Chondrocyte (in vitro differentiated cells): ENCODE data around the gene THOC2. TPM values are rescaled to one million over a fixed set of nuclear protein-coding genes. Genes with fewer than 3 reads are reported as not detected.

Source experiments
- DNase-seq: peaks from one replicate; pipeline ENCODE4 v3.0.0; 2021; ENCODE audit warnings: mixed read lengths, low spot score
- H3K27ac Mint-ChIP-seq: one replicate; pipeline ENCODE4 v1.8.0; 2021; ENCODE audit warnings: mild to moderate bottlenecking, moderate library complexity, mixed read lengths; ENCODE audit not compliant: unreplicated experiment
- H3K27me3 Mint-ChIP-seq: 2 replicates; pipeline ENCODE4 v1.8.0; 2021; ENCODE audit warnings: low read depth, mixed read lengths
- H3K36me3 Mint-ChIP-seq: 2 replicates; pipeline ENCODE4 v1.8.0; 2021; ENCODE audit warnings: low read depth, mixed read lengths
- H3K4me1 Mint-ChIP-seq: 2 replicates; pipeline ENCODE4 v1.8.0; 2021; ENCODE audit warnings: low read depth, mild to moderate bottlenecking, mixed read lengths
- H3K4me3 Mint-ChIP-seq: one replicate; pipeline ENCODE4 v1.8.0; 2021; ENCODE audit warnings: mild to moderate bottlenecking, moderate library complexity, mixed read lengths; ENCODE audit not compliant: unreplicated experiment
- H3K9me3 Mint-ChIP-seq: 2 replicates; pipeline ENCODE4 v1.8.0; 2021; ENCODE audit warnings: low read depth, mixed read lengths
- CTCF ChIP-seq: fragments of 200-600 bp; sonication (generic); IDR thresholded peaks from 2 replicates; pipeline ENCODE4 v1.5.0; 2021; ENCODE audit warnings: antibody characterized with exemption, mild to moderate bottlenecking, moderate library complexity
- total RNA-seq: library from RNA; stranded (reverse); gene quantifications from 3 replicates; pipeline ENCODE4 v1.2.1, GENCODE V29; 2021

THOC2 gene
- total RNA-seq, 1 donor from 2014 or later, result 50.1 TPM

GRCh38 chrX:123603491-123603890, 129.4 kb downstream of the THOC2 start:
- DNase-seq, result no peak
- no peaks in the 10 kb centered on the region for H3K9me3 Mint-ChIP-seq
- no peak for TF ChIP-seq CTCF
- H3K27ac Mint-ChIP-seq, result no peak overlapping the region
- H3K36me3 Mint-ChIP-seq, result peaks cover 10% of the 10 kb centered on the region
- no peaks in the 10 kb centered on the region for H3K27me3 Mint-ChIP-seq
- no peak overlapping the region for H3K4me3 Mint-ChIP-seq
- H3K4me1 Mint-ChIP-seq, result peaks cover 5% of the 10 kb centered on the region

DNA sequence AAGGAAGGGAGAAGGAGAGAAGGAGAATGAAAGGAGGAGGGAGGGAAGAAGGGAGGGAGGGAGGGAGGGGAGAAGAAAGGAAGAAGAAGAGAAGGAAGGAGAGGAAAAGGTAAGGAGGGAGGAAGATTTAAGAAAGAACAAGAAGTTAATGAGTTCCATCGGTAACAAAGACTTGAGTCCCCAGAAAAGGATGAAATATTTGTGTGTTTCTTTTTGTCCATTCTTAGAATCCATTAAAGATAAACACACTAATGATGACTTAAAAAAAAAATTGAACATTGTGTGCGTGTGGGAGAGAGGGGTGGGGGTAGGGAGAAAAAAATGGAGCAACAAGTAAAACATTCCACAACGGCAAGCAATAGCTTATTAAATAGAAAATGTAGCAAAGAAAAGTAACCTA, 131.4 kb downstream of the THOC2 start:
- H3K4me1 Mint-ChIP-seq, result peaks cover 5% of the 10 kb centered on the region

DNA sequence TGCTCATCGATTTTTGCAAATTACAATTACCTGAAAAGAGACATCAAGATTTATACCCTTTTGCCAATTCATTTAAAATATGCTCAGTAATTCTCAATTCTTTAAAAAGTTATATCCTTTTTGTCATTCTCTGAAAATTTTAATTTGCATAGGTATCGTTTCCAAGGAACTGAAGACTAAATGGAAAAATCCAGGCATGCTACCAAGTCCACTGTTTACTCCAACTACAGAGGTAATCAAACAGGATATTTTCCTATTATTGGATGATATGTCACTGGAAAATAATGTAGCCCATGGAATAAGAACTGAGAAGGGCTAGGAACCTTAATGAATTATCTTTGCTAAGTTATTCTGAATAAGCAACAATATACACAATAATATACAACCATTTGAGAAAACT, 132.7 kb downstream of the THOC2 start:
- TF ChIP-seq CTCF, result no peak
- peaks cover 5% of the 10 kb centered on the region for H3K4me1 Mint-ChIP-seq
- H3K4me3 Mint-ChIP-seq, result no peak overlapping the region
- no peaks in the 10 kb centered on the region for H3K27me3 Mint-ChIP-seq
- no peak for DNase-seq
- no peaks in the 10 kb centered on the region for H3K9me3 Mint-ChIP-seq
- peaks cover 6% of the 10 kb centered on the region for H3K36me3 Mint-ChIP-seq
- no peak overlapping the region for H3K27ac Mint-ChIP-seq

More for the DNA sequence above, 131.4 kb downstream of the THOC2 start:
- Mint-ChIP-seq H3K27ac (no peak overlapping the region), H3K4me3 (no peak overlapping the region), H3K27me3 (no peaks in the 10 kb centered on the region), H3K9me3 (no peaks in the 10 kb centered on the region), H3K36me3 (peaks cover 8% of the 10 kb centered on the region)
- DNase-seq, result no peak
- no peak for TF ChIP-seq CTCF

- Mint-ChIP-seq H3K9me3 (no peaks in the 10 kb centered on the region), H3K4me1 (peaks cover 13% of the 10 kb centered on the region), H3K36me3 (peaks cover 2% of the 10 kb centered on the region), H3K4me3 (no peak overlapping the region), H3K27ac (no peak overlapping the region), H3K27me3 (no peaks in the 10 kb centered on the region)
- TF ChIP-seq CTCF, result no peak
- no peak for DNase-seq
Measured at GRCh38 chrX:123590842-123591486, 141.9 kb downstream of the THOC2 start.

- Mint-ChIP-seq H3K36me3 (peaks cover 2% of the 10 kb centered on the region), H3K27ac (no peak overlapping the region), H3K4me3 (no peak overlapping the region), H3K9me3 (no peaks in the 10 kb centered on the region), H3K4me1 (peaks cover 5% of the 10 kb centered on the region), H3K27me3 (no peaks in the 10 kb centered on the region)
- no peak for TF ChIP-seq CTCF
- no peak for DNase-seq
Measured at GRCh38 chrX:123588723-123589122, 144.1 kb downstream of the THOC2 start.
